ENCODE measurements around the gene IL22RA2. TPM values are rescaled to one million over a fixed set of nuclear protein-coding genes. Genes with fewer than 3 reads are reported as not detected.

The IL22RA2 gene
- polyA plus RNA-seq, 3 donors: not detected

GRCh38 chr6:137133122-137133521 is 40.3 kb downstream of the IL22RA2 start:
- 95% methylated on average over 3 of the region's 3 CpGs for WGBS (ENCODE audit: insufficient coverage)
- H3K36me3 ChIP-seq (replicated peaks in 1 of 2; ENCODE audit: control insufficient read depth in 1 of 2, insufficient read depth in 2 of 2, low read length in 2 of 2): no peaks in the 10 kb centered on the region
- DNase-seq: no peak
- H3K4me3 ChIP-seq (replicated peaks in 1 of 3; ENCODE audit: low read depth in 2 of 3, low read length in 3 of 3): no peak overlapping the region
- Mint-ChIP-seq H3K4me1 (no peaks in the 10 kb centered on the region), H3K9me3 (peaks cover 9 to 28% (median 17%) of the 10 kb centered on the region in 7 donors), H3K36me3 (no peaks in the 10 kb centered on the region), H3K27me3 (ENCODE audit: low read depth in 3 of 3) (peaks cover 6 to 10% (median 6%) of the 10 kb centered on the region in 3 donors), H3K4me3 (no peak overlapping the region), H3K27ac (no peak overlapping the region)
- TF ChIP-seq CTCF (IDR thresholded peaks at IDR 0.05): no peak
- no peak overlapping the region for H3K9ac ChIP-seq (ENCODE audit: insufficient read depth, low read length, poor library complexity, severe bottlenecking)
- H3K9me3 ChIP-seq (replicated peaks in 1 of 2; ENCODE audit: control insufficient read depth in 1 of 2, insufficient read depth in 1 of 2, low read length in 2 of 2): peaks cover 9 to 10% of the 10 kb centered on the region in 2 donors
- peaks cover 2% of the 10 kb centered on the region in 2 donors for H3K27me3 ChIP-seq (ENCODE audit: control insufficient read depth in 2 of 2, insufficient read depth in 2 of 2, low read length in 2 of 2)
- H2AFZ ChIP-seq (ENCODE audit: insufficient read depth, low read depth, low read length, poor library complexity, severe bottlenecking): no peak overlapping the region
- intact Hi-C loops (cut with micrococcal nuclease): no loop called here
- H3K79me2 ChIP-seq (ENCODE audit: insufficient read depth, low read length): no peaks in the 10 kb centered on the region
- no peak overlapping the region for H3K27ac ChIP-seq (ENCODE audit: low read depth in 1 of 2, low read length in 2 of 2)
- no peaks in the 10 kb centered on the region for H3K4me1 ChIP-seq (ENCODE audit: control insufficient read depth in 1 of 2, insufficient read depth in 2 of 2, low read length in 2 of 2)
- H4K20me1 ChIP-seq (ENCODE audit: insufficient read depth, low read length): no peaks in the 10 kb centered on the region
- no peak overlapping the region for H3K4me2 ChIP-seq (replicated peaks; ENCODE audit: extremely low read depth, low read length, poor library complexity, severe bottlenecking)

- Histone ChIP-seq H3K79me2 (ENCODE audit: insufficient read depth, low read length) (no peaks in the 10 kb centered on the region), H3K27me3 (ENCODE audit: control insufficient read depth in 2 of 2, insufficient read depth in 2 of 2, low read length in 2 of 2) (peaks cover 2% of the 10 kb centered on the region in 2 donors), H3K27ac (ENCODE audit: low read depth in 1 of 2, low read length in 2 of 2) (no peak overlapping the region), H2AFZ (ENCODE audit: insufficient read depth, low read depth, low read length, poor library complexity, severe bottlenecking) (no peak overlapping the region), H3K36me3 (replicated peaks in 1 of 2; ENCODE audit: control insufficient read depth in 1 of 2, insufficient read depth in 2 of 2, low read length in 2 of 2) (no peaks in the 10 kb centered on the region), H3K4me2 (replicated peaks; ENCODE audit: extremely low read depth, low read length, poor library complexity, severe bottlenecking) (no peak overlapping the region), H3K4me3 (replicated peaks in 1 of 3; ENCODE audit: low read depth in 2 of 3, low read length in 3 of 3) (no peak overlapping the region), H3K4me1 (ENCODE audit: control insufficient read depth in 1 of 2, insufficient read depth in 2 of 2, low read length in 2 of 2) (no peaks in the 10 kb centered on the region), H3K9ac (ENCODE audit: insufficient read depth, low read length, poor library complexity, severe bottlenecking) (no peak overlapping the region), H3K9me3 (replicated peaks in 1 of 2; ENCODE audit: control insufficient read depth in 1 of 2, insufficient read depth in 1 of 2, low read length in 2 of 2) (no peaks in the 10 kb centered on the region), H4K20me1 (ENCODE audit: insufficient read depth, low read length) (no peaks in the 10 kb centered on the region)
- TF ChIP-seq CTCF (IDR thresholded peaks at IDR 0.05): no peak
- Mint-ChIP-seq H3K27ac (no peak overlapping the region), H3K4me3 (no peak overlapping the region), H3K36me3 (no peaks in the 10 kb centered on the region), H3K9me3 (peaks cover 4 to 13% (median 12%) of the 10 kb centered on the region in 7 donors), H3K27me3 (ENCODE audit: low read depth in 3 of 3) (peaks cover 5 to 6% (median 6%) of the 10 kb centered on the region in 3 donors), H3K4me1 (no peaks in the 10 kb centered on the region)
- intact Hi-C loops (cut with micrococcal nuclease): no loop called here
- WGBS (ENCODE audit: insufficient coverage): 63% methylated on average over 1 of the region's 2 CpGs
- DNase-seq: no peak
These were observed 46.5 kb downstream of the IL22RA2 start for GRCh38 chr6:137126875-137127485.

Measured in CD14-positive monocyte (primary cell).